ENCODE data around the gene TIMM17B.

Gene TIMM17B

GRCh38 chrX:48924270-48924669 lies 26.7 kb upstream of the TIMM17B start:
- no peak overlapping the region for H2AFZ ChIP-seq (ENCODE audit: low read depth, low read length)
- peaks cover 38% of the 10 kb centered on the region for H3K4me1 ChIP-seq (ENCODE audit: low read length)
- H3K27me3 ChIP-seq (ENCODE audit: low read depth, low read length) = no peaks in the 10 kb centered on the region
- TF ChIP-seq, protein P1, sequence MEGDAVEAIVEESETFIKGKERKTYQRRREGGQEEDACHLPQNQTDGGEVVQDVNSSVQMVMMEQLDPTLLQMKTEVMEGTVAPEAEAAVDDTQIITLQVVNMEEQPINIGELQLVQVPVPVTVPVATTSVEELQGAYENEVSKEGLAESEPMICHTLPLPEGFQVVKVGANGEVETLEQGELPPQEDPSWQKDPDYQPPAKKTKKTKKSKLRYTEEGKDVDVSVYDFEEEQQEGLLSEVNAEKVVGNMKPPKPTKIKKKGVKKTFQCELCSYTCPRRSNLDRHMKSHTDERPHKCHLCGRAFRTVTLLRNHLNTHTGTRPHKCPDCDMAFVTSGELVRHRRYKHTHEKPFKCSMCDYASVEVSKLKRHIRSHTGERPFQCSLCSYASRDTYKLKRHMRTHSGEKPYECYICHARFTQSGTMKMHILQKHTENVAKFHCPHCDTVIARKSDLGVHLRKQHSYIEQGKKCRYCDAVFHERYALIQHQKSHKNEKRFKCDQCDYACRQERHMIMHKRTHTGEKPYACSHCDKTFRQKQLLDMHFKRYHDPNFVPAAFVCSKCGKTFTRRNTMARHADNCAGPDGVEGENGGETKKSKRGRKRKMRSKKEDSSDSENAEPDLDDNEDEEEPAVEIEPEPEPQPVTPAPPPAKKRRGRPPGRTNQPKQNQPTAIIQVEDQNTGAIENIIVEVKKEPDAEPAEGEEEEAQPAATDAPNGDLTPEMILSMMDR (IDR thresholded peaks at IDR 0.05; ENCODE audit: low read depth, low read length) = no peak
- no peak for TF ChIP-seq EZH2phosphoT487 (IDR thresholded peaks at IDR 0.05; ENCODE audit: low read depth)
- no peak overlapping the region for H3K4me2 ChIP-seq (ENCODE audit: low read length)
- no peak overlapping the region for H3K4me3 ChIP-seq (ENCODE audit: low read length)
- H3K79me2 ChIP-seq (ENCODE audit: low read length) = peaks cover 45% of the 10 kb centered on the region
- no peak overlapping the region for H3K9ac ChIP-seq (ENCODE audit: low read length)
- H3K27ac ChIP-seq (ENCODE audit: low read length) = no peak overlapping the region
- H3K9me3 ChIP-seq (ENCODE audit: insufficient read depth, low read length) = no peaks in the 10 kb centered on the region
- H3K36me3 ChIP-seq (replicated peaks; ENCODE audit: low read depth, low read length) = peaks cover 26% of the 10 kb centered on the region
- no peaks in the 10 kb centered on the region for H4K20me1 ChIP-seq (ENCODE audit: insufficient read depth, low read length)

- TF ChIP-seq, protein P1 (IDR thresholded peaks at IDR 0.05; ENCODE audit: low read depth, low read length) = no peak
- no peak for TF ChIP-seq EZH2phosphoT487 (IDR thresholded peaks at IDR 0.05; ENCODE audit: low read depth)
- Histone ChIP-seq H3K36me3 (replicated peaks; ENCODE audit: low read depth, low read length) (peaks cover 26% of the 10 kb centered on the region), H2AFZ (ENCODE audit: low read depth, low read length) (no peak overlapping the region), H3K9me3 (ENCODE audit: insufficient read depth, low read length) (no peaks in the 10 kb centered on the region), H3K4me3 (ENCODE audit: low read length) (no peak overlapping the region), H4K20me1 (ENCODE audit: insufficient read depth, low read length) (no peaks in the 10 kb centered on the region), H3K27me3 (ENCODE audit: low read depth, low read length) (no peaks in the 10 kb centered on the region), H3K27ac (ENCODE audit: low read length) (no peak overlapping the region), H3K9ac (ENCODE audit: low read length) (no peak overlapping the region), H3K4me2 (ENCODE audit: low read length) (no peak overlapping the region), H3K79me2 (ENCODE audit: low read length) (peaks cover 48% of the 10 kb centered on the region), H3K4me1 (ENCODE audit: low read length) (peaks cover 35% of the 10 kb centered on the region)
Observed at GRCh38 chrX:48923771-48924170, 26.2 kb upstream of the TIMM17B start.

- H3K4me1 ChIP-seq (ENCODE audit: low read length) = peaks cover 20% of the 10 kb centered on the region
- no peaks in the 10 kb centered on the region for H3K9me3 ChIP-seq (ENCODE audit: insufficient read depth, low read length)
- no peak overlapping the region for H2AFZ ChIP-seq (ENCODE audit: low read depth, low read length)
- H3K27me3 ChIP-seq (ENCODE audit: low read depth, low read length) = no peaks in the 10 kb centered on the region
- H3K4me3 ChIP-seq (ENCODE audit: low read length) = peak overlapping the region; percentile 98
- peaks cover 26% of the 10 kb centered on the region for H4K20me1 ChIP-seq (ENCODE audit: insufficient read depth, low read length)
- TF ChIP-seq, protein P1 (IDR thresholded peaks at IDR 0.05; ENCODE audit: low read depth, low read length) = no peak
- no peak for TF ChIP-seq EZH2phosphoT487 (IDR thresholded peaks at IDR 0.05; ENCODE audit: low read depth)
- H3K9ac ChIP-seq (ENCODE audit: low read length) = peak overlapping the region; percentile 99
- H3K27ac ChIP-seq (ENCODE audit: low read length) = peak overlapping the region; percentile 98
- peak overlapping the region; percentile 97 for H3K4me2 ChIP-seq (ENCODE audit: low read length)
- H3K36me3 ChIP-seq (replicated peaks; ENCODE audit: low read depth, low read length) = peaks cover 41% of the 10 kb centered on the region
- peaks cover 59% of the 10 kb centered on the region for H3K79me2 ChIP-seq (ENCODE audit: low read length)
Observed at GRCh38 chrX:48920718-48921104, 23.1 kb upstream of the TIMM17B start.

GRCh38 chrX:48919947-48920717 lies 22.6 kb upstream of the TIMM17B start:
- no peak for TF ChIP-seq EZH2phosphoT487 (IDR thresholded peaks at IDR 0.05; ENCODE audit: low read depth)
- TF ChIP-seq, protein P1 (IDR thresholded peaks at IDR 0.05; ENCODE audit: low read depth, low read length) = no peak
- peaks cover 32% of the 10 kb centered on the region for H4K20me1 ChIP-seq (ENCODE audit: insufficient read depth, low read length)
- H3K9me3 ChIP-seq (ENCODE audit: insufficient read depth, low read length) = no peaks in the 10 kb centered on the region
- H3K36me3 ChIP-seq (replicated peaks; ENCODE audit: low read depth, low read length) = peaks cover 42% of the 10 kb centered on the region
- no peaks in the 10 kb centered on the region for H3K27me3 ChIP-seq (ENCODE audit: low read depth, low read length)
- H3K4me2 ChIP-seq (ENCODE audit: low read length) = peak overlapping the region; percentile 97
- peak overlapping the region; percentile 99 for H3K9ac ChIP-seq (ENCODE audit: low read length)
- H3K79me2 ChIP-seq (ENCODE audit: low read length) = peaks cover 65% of the 10 kb centered on the region
- H2AFZ ChIP-seq (ENCODE audit: low read depth, low read length) = no peak overlapping the region
- peaks cover 26% of the 10 kb centered on the region for H3K4me1 ChIP-seq (ENCODE audit: low read length)
- peak overlapping the region; percentile 98 for H3K4me3 ChIP-seq (ENCODE audit: low read length)
- peak overlapping the region; percentile 98 for H3K27ac ChIP-seq (ENCODE audit: low read length)

Measured in OCI-LY3 (cell line).